NOMO-1 treated with dmso at 0.1 percent for 144 hours (cell line): ENCODE results near the gene HSPA14.
"Not testable (repeated sequence)": the region's sequence is repeated elsewhere in the genome, so short reads cannot be mapped to it uniquely, and the experiment has no call there.

Experiments
- DNase-seq: peaks from one replicate; lab custom pipeline; 2025; ENCODE audit not compliant: unreplicated experiment; lab: John Stamatoyannopoulos, UW

Gene HSPA14

DNA sequence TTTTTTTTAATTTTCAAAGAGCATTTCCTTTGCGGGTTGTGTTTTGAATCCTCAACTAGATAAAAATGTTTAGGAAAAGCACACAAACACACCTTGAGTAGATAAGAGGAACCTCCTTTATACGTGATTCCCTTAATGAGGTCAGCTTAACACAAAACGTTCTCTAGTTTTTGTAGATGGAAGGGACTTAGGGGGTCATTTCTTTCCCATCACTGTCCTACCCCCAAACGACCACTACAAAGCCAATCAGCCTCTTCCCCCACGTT, 41.8 kb downstream of the HSPA14 start:
- DNase-seq, result no peak

DNA sequence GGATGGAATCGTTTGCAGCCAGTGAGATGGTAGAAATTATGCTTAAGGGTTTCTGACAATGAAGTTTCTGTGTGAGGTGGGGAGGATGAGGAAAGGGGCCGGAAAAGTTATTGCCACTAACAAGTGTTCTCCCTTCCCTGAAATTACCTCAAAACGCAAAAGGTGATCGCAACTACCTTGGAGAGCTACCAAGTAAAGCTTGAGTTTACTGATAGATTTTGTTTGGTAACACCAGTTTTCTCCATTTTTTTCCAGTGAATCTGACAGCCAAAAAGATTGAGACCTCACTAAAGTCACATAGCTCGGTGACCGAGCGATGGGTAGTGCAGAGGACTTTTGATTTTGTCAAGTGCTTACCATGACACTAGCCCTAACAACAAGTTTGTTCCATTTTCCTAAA, 42.1 kb downstream of the HSPA14 start:
- DNase-seq, result no peak

- no peak for DNase-seq
Measured at GRCh38 chr10:14884082-14884481, 46.0 kb downstream of the HSPA14 start.

DNA sequence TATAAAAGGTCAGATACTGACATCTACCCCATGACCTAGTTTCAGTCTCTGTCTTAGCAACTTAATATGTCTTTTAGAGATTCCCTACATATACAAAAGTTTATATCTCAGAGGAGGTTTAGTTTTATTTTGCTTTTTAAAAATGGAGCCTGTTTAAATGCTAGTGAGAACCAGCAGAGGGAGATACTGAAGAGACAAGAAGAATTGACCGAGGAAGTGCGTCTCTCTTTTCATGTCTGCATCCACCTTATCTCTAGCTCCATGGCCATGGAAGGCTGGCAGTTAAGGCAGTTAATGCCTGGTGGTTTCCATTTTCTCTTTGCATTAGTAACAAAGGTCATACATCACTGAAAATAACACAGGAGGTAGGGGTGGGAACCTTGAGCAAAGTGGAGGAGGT, 51.2 kb downstream of the HSPA14 start:
- no peak for DNase-seq

GRCh38 chr10:14891151-14891550, 53.0 kb downstream of the HSPA14 start:
- DNase-seq, result no peak

- DNase-seq, result no peak
Measured at GRCh38 chr10:14904316-14904732, 66.2 kb downstream of the HSPA14 start.

- DNase-seq, result no peak
Measured at GRCh38 chr10:14904864-14905263, 66.8 kb downstream of the HSPA14 start.

DNA sequence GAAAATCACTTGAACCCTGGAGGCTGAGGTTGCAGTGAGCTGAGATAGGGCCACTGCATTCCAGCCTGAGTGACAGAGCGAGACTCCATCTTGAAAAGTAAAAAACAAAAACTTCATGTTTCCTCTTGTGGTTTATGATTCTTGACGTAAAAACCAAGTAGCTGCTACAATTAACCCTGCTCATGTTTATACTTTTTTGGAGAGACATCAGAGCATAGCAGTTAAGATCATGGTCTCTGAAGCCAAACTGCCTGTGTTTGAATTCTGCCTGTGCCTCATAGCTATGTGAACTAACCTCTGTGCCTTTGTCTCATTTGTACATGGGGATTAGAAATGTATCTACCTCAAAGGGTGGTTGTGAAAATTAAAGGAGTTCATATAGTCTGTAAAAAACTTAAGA, 67.8 kb downstream of the HSPA14 start:
- DNase-seq, result no peak

GRCh38 chr10:14906765-14907164, 68.7 kb downstream of the HSPA14 start:
- DNase-seq, result no peak

- DNase-seq, result not testable (repeated sequence)
Measured at GRCh38 chr10:14907591-14907990, 69.5 kb downstream of the HSPA14 start.

- no peak for DNase-seq
Measured at GRCh38 chr10:14909101-14909500, 71.0 kb downstream of the HSPA14 start.

GRCh38 chr10:14910953-14911352, 72.8 kb downstream of the HSPA14 start:
- no peak for DNase-seq

- no peak for DNase-seq
Measured at GRCh38 chr10:14911801-14912200, 73.7 kb downstream of the HSPA14 start.

GRCh38 chr10:14916600-14916999, 78.5 kb downstream of the HSPA14 start:
- no peak for DNase-seq

- no peak for DNase-seq
Measured at GRCh38 chr10:14917827-14918226, 79.7 kb downstream of the HSPA14 start.

DNA sequence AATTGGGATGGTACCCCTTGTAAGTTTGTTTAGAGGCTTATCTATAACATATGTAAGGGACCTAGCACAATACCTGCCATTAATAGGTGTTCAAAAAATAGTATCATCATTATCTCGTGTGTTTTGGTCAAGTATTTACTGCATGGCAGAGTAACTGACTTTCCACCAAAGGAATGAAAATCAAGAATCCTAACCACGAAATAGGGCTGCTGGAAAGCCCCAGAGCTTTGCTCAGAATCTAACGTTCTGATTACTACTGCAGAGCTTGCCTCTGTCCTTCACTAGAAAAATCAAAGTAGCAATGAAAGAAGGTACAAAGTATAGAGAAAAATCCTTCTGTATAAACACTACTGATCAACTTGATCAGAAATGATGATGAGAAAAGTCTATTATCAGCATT, 80.9 kb downstream of the HSPA14 start:
- no peak for DNase-seq
